SK-N-SH treated with all-trans-retinoic acid at 6 μM for 48 hours (cell line): ENCODE measurements around the gene NDUFA11.

Experiments
- ATAC-seq: fragments of 200-7000 bp; cut with Tn5 transposase; 3 replicates; pipeline ENCODE4 v1.9.1; 2020; ENCODE audit warnings: mild to moderate bottlenecking, moderate library complexity
- ARNTL ChIP-seq: fragments of 450-650 bp; formaldehyde crosslinking; IDR thresholded peaks from 2 replicates; pipeline ENCODE4 v1.5.0; 2020; ENCODE audit warnings: low read depth, mild to moderate bottlenecking, moderate library complexity, borderline replicate concordance
- BACH2 ChIP-seq: fragments of 250-450 bp; sonication (Bioruptor Pico); IDR thresholded peaks from 2 replicates; pipeline ENCODE4 v1.9.0; 2021; ENCODE audit warnings: mild to moderate bottlenecking, borderline replicate concordance
- CSDC2 ChIP-seq: fragments of 250-450 bp; sonication (Bioruptor Pico); IDR thresholded peaks from 2 replicates; pipeline ENCODE4 v1.5.0; 2020; ENCODE audit warnings: mild to moderate bottlenecking, moderate library complexity
- ESRRG ChIP-seq: fragments of 250-450 bp; sonication (Bioruptor Pico); IDR thresholded peaks from 2 replicates; pipeline ENCODE4 v1.6.1; 2021; ENCODE audit warnings: mild to moderate bottlenecking
- ISL1 ChIP-seq: fragments of 250-450 bp; sonication (Bioruptor Pico); IDR thresholded peaks from 2 replicates; pipeline ENCODE4 v2.1.2; 2022; ENCODE audit warnings: mild to moderate bottlenecking, moderate library complexity
- OSR1 ChIP-seq: fragments of 250-450 bp; sonication (Bioruptor Pico); IDR thresholded peaks from 2 replicates; pipeline ENCODE4 v1.8.0; 2022; ENCODE audit warnings: moderate library complexity, mild to moderate bottlenecking, inconsistent platforms
- RARB ChIP-seq: fragments of 250-450 bp; sonication (Bioruptor Pico); IDR thresholded peaks from 2 replicates; pipeline ENCODE4 v1.8.0; 2021; ENCODE audit warnings: mild to moderate bottlenecking, moderate library complexity
- SNAI2 ChIP-seq: fragments of 250-450 bp; sonication (Bioruptor Pico); IDR thresholded peaks from 2 replicates; pipeline ENCODE4 v1.5.0; 2020; ENCODE audit warnings: mild to moderate bottlenecking, moderate library complexity
- TCF4 ChIP-seq: fragments of 250-450 bp; sonication (Bioruptor Pico); IDR thresholded peaks from 2 replicates; pipeline ENCODE4 v1.8.0; 2021; ENCODE audit warnings: mild to moderate bottlenecking, moderate library complexity, borderline replicate concordance
- ZFP3 ChIP-seq: fragments of 250-450 bp; sonication (Bioruptor Pico); IDR thresholded peaks from 2 replicates; pipeline ENCODE4 v1.5.0; 2020; ENCODE audit warnings: mild to moderate bottlenecking, moderate library complexity
- ZFP30 ChIP-seq: fragments of 450-650 bp; formaldehyde crosslinking; IDR thresholded peaks from 2 replicates; pipeline ENCODE4 v1.5.0; 2022; ENCODE audit warnings: mild to moderate bottlenecking, moderate library complexity
- ZNF565 ChIP-seq: fragments of 450-650 bp; formaldehyde crosslinking; conservative IDR thresholded peaks from 2 replicates; pipeline ENCODE4 v1.5.0; 2020; ENCODE audit warnings: low read depth, mild to moderate bottlenecking, moderate library complexity
- ZNF70 ChIP-seq: fragments of 450-650 bp; formaldehyde crosslinking; IDR thresholded peaks from 2 replicates; pipeline ENCODE4 v1.5.0; 2020; ENCODE audit warnings: mild to moderate bottlenecking, moderate library complexity
- ZNF8 ChIP-seq: fragments of 450-650 bp; formaldehyde crosslinking; IDR thresholded peaks from 2 replicates; pipeline ENCODE4 v1.5.0; 2020; ENCODE audit warnings: mild to moderate bottlenecking, moderate library complexity
- TF ChIP-seq, protein P1 (sequence below): fragments of 250-450 bp; sonication (Bioruptor Pico); IDR thresholded peaks from 2 replicates; pipeline ENCODE4 v1.8.0; 2021; ENCODE audit warnings: low read depth, mild to moderate bottlenecking, moderate library complexity, borderline replicate concordance
- TF ChIP-seq, protein P2 (sequence below): fragments of 250-450 bp; sonication (Bioruptor Pico); IDR thresholded peaks from 2 replicates; pipeline ENCODE4 v1.8.0; 2020; ENCODE audit warnings: mild to moderate bottlenecking, moderate library complexity, borderline replicate concordance
- TF ChIP-seq, protein P3 (sequence below): fragments of 250-450 bp; sonication (Bioruptor Pico); IDR thresholded peaks from 2 replicates; pipeline ENCODE4 v1.5.1; 2020; ENCODE audit warnings: low read depth, mild to moderate bottlenecking, moderate library complexity
- TF ChIP-seq, protein P4 (sequence below): fragments of 250-450 bp; sonication (Bioruptor Pico); IDR thresholded peaks from 2 replicates; pipeline ENCODE4 v1.5.0; 2020; ENCODE audit warnings: mild to moderate bottlenecking, moderate library complexity

Gene NDUFA11

GRCh38 chr19:5903056-5903623 is 450 bp downstream of the NDUFA11 start (continued):
- TF ChIP-seq, protein P1, sequence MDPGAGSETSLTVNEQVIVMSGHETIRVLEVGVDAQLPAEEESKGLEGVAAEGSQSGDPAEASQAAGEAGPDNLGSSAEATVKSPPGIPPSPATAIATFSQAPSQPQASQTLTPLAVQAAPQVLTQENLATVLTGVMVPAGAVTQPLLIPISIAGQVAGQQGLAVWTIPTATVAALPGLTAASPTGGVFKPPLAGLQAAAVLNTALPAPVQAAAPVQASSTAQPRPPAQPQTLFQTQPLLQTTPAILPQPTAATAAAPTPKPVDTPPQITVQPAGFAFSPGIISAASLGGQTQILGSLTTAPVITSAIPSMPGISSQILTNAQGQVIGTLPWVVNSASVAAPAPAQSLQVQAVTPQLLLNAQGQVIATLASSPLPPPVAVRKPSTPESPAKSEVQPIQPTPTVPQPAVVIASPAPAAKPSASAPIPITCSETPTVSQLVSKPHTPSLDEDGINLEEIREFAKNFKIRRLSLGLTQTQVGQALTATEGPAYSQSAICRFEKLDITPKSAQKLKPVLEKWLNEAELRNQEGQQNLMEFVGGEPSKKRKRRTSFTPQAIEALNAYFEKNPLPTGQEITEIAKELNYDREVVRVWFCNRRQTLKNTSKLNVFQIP (CRISPR knock-in tag): no peak
- no peak for TF ChIP-seq OSR1 (CRISPR knock-in tag)
- no peak for TF ChIP-seq SNAI2 (CRISPR knock-in tag)
- TF ChIP-seq, protein P2, sequence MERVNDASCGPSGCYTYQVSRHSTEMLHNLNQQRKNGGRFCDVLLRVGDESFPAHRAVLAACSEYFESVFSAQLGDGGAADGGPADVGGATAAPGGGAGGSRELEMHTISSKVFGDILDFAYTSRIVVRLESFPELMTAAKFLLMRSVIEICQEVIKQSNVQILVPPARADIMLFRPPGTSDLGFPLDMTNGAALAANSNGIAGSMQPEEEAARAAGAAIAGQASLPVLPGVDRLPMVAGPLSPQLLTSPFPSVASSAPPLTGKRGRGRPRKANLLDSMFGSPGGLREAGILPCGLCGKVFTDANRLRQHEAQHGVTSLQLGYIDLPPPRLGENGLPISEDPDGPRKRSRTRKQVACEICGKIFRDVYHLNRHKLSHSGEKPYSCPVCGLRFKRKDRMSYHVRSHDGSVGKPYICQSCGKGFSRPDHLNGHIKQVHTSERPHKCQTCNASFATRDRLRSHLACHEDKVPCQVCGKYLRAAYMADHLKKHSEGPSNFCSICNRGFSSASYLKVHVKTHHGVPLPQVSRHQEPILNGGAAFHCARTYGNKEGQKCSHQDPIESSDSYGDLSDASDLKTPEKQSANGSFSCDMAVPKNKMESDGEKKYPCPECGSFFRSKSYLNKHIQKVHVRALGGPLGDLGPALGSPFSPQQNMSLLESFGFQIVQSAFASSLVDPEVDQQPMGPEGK (CRISPR knock-in tag): no peak
- TF ChIP-seq ISL1 (CRISPR knock-in tag): no peak
- TF ChIP-seq, all 23 proteins: peak for 0

DNA sequence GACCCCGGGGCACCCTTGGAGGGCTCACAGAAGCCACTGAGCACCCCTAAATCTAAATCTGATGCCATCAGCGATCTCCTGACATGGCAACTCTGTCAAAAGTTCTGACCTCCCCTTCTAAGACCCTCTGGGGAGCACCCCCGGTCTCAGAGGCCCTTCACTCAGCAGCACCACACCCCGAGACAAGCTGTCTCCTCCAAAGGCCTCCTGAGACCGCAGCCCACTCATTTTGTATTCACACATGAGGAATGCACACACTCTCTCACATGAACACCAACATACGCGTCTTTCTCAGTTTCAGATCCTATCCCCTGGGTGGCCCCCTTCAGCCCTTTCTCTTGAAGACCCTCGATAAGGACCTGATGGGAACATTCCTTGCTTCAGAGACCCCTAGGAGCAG is 2.6 kb downstream of the NDUFA11 start:
- TF ChIP-seq OSR1 (CRISPR knock-in tag): no peak
- TF ChIP-seq BACH2: no peak
- no peak for TF ChIP-seq CSDC2 (CRISPR knock-in tag)
- TF ChIP-seq ESRRG: no peak
- TF ChIP-seq, protein P1 (CRISPR knock-in tag): no peak
- TF ChIP-seq, protein P3, sequence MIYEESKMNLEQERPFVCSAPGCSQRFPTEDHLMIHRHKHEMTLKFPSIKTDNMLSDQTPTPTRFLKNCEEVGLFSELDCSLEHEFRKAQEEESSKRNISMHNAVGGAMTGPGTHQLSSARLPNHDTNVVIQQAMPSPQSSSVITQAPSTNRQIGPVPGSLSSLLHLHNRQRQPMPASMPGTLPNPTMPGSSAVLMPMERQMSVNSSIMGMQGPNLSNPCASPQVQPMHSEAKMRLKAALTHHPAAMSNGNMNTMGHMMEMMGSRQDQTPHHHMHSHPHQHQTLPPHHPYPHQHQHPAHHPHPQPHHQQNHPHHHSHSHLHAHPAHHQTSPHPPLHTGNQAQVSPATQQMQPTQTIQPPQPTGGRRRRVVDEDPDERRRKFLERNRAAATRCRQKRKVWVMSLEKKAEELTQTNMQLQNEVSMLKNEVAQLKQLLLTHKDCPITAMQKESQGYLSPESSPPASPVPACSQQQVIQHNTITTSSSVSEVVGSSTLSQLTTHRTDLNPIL: no peak
- no peak for TF ChIP-seq ZNF8 (CRISPR knock-in tag)
- no peak for ATAC-seq

DNA sequence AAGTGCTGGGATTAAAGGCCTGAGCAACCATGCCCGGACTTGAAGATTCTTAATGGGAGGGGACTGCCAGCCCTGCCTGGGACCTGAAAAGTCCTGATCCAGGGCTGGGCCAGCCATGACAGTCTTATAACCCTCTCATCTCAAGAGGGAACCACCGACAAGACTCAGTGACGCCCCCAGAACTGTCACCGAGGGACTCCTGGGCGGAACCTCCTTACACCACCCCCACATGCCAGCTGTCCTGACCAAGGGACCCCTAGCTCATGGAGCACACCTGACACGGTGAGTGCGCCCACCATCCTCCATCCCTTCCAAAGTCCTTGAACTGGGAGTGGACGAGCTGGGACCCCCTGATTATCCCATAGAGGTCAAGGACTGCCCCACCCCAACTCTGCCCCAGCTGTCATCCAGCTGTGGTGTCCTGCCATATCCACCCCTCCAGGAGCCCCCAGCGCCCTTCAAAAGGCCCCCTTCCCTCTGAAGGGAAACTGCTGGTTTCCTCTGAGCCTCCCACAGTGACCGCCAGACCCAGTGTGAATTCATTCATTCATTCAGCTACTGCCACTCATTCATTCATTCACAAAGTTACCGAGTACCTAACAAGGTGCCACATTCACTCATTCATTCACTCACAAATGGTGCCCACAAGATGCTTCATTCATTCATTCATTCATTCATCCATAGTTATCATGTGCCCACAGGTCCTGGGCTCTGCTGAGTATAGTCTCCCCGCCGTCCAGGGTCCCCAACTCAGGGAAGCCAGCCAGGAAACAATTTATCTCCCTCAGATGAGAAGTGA is 3.7 kb downstream of the NDUFA11 start:
- TF ChIP-seq ZNF70 (no peak), BACH2 (no peak), ZNF565 (no peak), ZFP3 (CRISPR knock-in tag) (no peak), ZFP30 (CRISPR knock-in tag) (no peak), ESRRG (no peak), TCF4 (CRISPR knock-in tag) (no peak), ISL1 (CRISPR knock-in tag) (no peak), ARNTL (CRISPR knock-in tag) (no peak), RARB (no peak)
- TF ChIP-seq, protein P4, sequence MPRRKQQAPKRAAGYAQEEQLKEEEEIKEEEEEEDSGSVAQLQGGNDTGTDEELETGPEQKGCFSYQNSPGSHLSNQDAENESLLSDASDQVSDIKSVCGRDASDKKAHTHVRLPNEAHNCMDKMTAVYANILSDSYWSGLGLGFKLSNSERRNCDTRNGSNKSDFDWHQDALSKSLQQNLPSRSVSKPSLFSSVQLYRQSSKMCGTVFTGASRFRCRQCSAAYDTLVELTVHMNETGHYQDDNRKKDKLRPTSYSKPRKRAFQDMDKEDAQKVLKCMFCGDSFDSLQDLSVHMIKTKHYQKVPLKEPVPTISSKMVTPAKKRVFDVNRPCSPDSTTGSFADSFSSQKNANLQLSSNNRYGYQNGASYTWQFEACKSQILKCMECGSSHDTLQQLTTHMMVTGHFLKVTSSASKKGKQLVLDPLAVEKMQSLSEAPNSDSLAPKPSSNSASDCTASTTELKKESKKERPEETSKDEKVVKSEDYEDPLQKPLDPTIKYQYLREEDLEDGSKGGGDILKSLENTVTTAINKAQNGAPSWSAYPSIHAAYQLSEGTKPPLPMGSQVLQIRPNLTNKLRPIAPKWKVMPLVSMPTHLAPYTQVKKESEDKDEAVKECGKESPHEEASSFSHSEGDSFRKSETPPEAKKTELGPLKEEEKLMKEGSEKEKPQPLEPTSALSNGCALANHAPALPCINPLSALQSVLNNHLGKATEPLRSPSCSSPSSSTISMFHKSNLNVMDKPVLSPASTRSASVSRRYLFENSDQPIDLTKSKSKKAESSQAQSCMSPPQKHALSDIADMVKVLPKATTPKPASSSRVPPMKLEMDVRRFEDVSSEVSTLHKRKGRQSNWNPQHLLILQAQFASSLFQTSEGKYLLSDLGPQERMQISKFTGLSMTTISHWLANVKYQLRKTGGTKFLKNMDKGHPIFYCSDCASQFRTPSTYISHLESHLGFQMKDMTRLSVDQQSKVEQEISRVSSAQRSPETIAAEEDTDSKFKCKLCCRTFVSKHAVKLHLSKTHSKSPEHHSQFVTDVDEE: no peak
- TF ChIP-seq, protein P2 (CRISPR knock-in tag): no peak
- TF ChIP-seq, all 23 proteins: peak for 0
- no peak for ATAC-seq
